HepG2 (cell line): Measurements from ENCODE around the gene HSDL2. TPM values are rescaled to one million over a fixed set of nuclear protein-coding genes. Genes with fewer than 3 reads are reported as not detected.
A peak's percentile ranks its signal among the peaks of the same experiment; 100 is the strongest.

Experiments
- BRD4 ChIP-seq: sonication (generic); formaldehyde crosslinking; IDR thresholded peaks from 2 replicates; pipeline ENCODE4 v1.4.0; 2020; ENCODE audit warnings: missing genetic modification reagents
- GATA4 ChIP-seq: sonication (generic); IDR thresholded peaks from 2 replicates; pipeline ENCODE4 v1.6.1; 2016; ENCODE audit warnings: antibody characterized with exemption, low read depth, borderline replicate concordance
- GRHL1 ChIP-seq: sonication (generic); formaldehyde crosslinking; conservative IDR thresholded peaks from 2 replicates; pipeline ENCODE4 v1.8.0; 2022; ENCODE audit warnings: missing genetic modification reagents
- HNF1A ChIP-seq, 2 experiments: sonication (generic) in 1 of 2; formaldehyde crosslinking in 1 of 2; IDR thresholded peaks; 2 replicates each; pipeline versions ENCODE4 v1.4.0 to v1.6.1; 2016 to 2020; ENCODE audit warnings: borderline replicate concordance in 1 of 2, low read depth in 1 of 2, mild to moderate bottlenecking in 1 of 2, missing genetic modification reagents in 1 of 2
- HOXD1 ChIP-seq: sonication (generic); formaldehyde crosslinking; IDR thresholded peaks from 2 replicates; pipeline ENCODE4 v1.5.0; 2020; ENCODE audit warnings: missing genetic modification reagents
- NR2C2 ChIP-seq: sonication (generic); formaldehyde crosslinking; IDR thresholded peaks from 2 replicates; pipeline ENCODE4 v1.4.0; 2020; ENCODE audit warnings: missing genetic modification reagents, mild to moderate bottlenecking, moderate library complexity, borderline replicate concordance
- PBX2 ChIP-seq: IDR thresholded peaks from 2 replicates; pipeline ENCODE4 v1.6.1; 2016; ENCODE audit warnings: control low read depth
- PCBP1 ChIP-seq: fragments of 200-400 bp; formaldehyde crosslinking; IDR thresholded peaks from 2 replicates; pipeline ENCODE4 v1.6.1; 2017; ENCODE audit warnings: mild to moderate bottlenecking, low read depth, low read length, borderline replicate concordance
- PHB2 ChIP-seq: fragments of 450-650 bp; IDR thresholded peaks from 2 replicates; pipeline ENCODE4 v1.6.1; 2018; ENCODE audit not compliant: partially characterized antibody
- RBAK ChIP-seq: sonication (generic); formaldehyde crosslinking; IDR thresholded peaks from 2 replicates; pipeline ENCODE4 v1.5.1; 2020; ENCODE audit warnings: mild to moderate bottlenecking, missing genetic modification reagents
- RNF2 ChIP-seq: fragments of 450-650 bp; conservative IDR thresholded peaks from 2 replicates; pipeline ENCODE4 v1.6.1; 2016; ENCODE audit warnings: low read depth
- SMARCC2 ChIP-seq: fragments of 450-650 bp; IDR thresholded peaks from 2 replicates; pipeline ENCODE4 v1.6.1; 2017; ENCODE audit warnings: antibody characterized with exemption, mild to moderate bottlenecking
- SPEN ChIP-seq: sonication (generic); formaldehyde crosslinking; IDR thresholded peaks from 2 replicates; pipeline ENCODE4 v1.5.1; 2020; ENCODE audit warnings: low read depth, mild to moderate bottlenecking, missing genetic modification reagents
- TBX2 ChIP-seq: sonication (generic); formaldehyde crosslinking; IDR thresholded peaks from 2 replicates; pipeline ENCODE4 v1.5.0; 2020; ENCODE audit warnings: missing genetic modification reagents, mild to moderate bottlenecking, borderline replicate concordance
- ZEB1 ChIP-seq: IDR thresholded peaks from 2 replicates; pipeline ENCODE4 v1.6.1; 2012; ENCODE audit warnings: mild to moderate bottlenecking, low read depth, inconsistent platforms; ENCODE audit not compliant: insufficient replicate concordance
- ZFP36L1 ChIP-seq: sonication (generic); formaldehyde crosslinking; IDR thresholded peaks from 2 replicates; pipeline ENCODE4 v1.8.0; 2022; ENCODE audit warnings: mild to moderate bottlenecking, missing genetic modification reagents, moderate library complexity
- ZNF12 ChIP-seq: sonication (generic); formaldehyde crosslinking; IDR thresholded peaks from 2 replicates; pipeline ENCODE4 v1.5.0; 2020; ENCODE audit warnings: missing genetic modification reagents
- ZNF30 ChIP-seq: sonication (generic); formaldehyde crosslinking; IDR thresholded peaks from 2 replicates; pipeline ENCODE4 v1.5.0; 2020; ENCODE audit warnings: mild to moderate bottlenecking, missing genetic modification reagents
- ZNF44 ChIP-seq: sonication (generic); formaldehyde crosslinking; IDR thresholded peaks from 2 replicates; pipeline ENCODE4 v1.5.1; 2020; ENCODE audit warnings: mild to moderate bottlenecking, missing genetic modification reagents
- ZNF543 ChIP-seq: sonication (generic); formaldehyde crosslinking; IDR thresholded peaks from 2 replicates; pipeline ENCODE4 v1.4.0; 2020; ENCODE audit warnings: mild to moderate bottlenecking, missing genetic modification reagents
- ZNF747 ChIP-seq: sonication (generic); formaldehyde crosslinking; IDR thresholded peaks from 2 replicates; pipeline ENCODE4 v1.8.1; 2023; ENCODE audit warnings: missing genetic modification reagents, mild to moderate bottlenecking, borderline replicate concordance
- polyA plus RNA-seq, 8 experiments: library from polyadenylated mRNA; depleted of rRNA in 3 of 8; stranded (reverse) in 7 of 8; unstranded in 1 of 8; fragments of >200 nt; fragmentation: Illumina TruSeq in 4 of 8; extraction: Trizol in 4 of 8; gene quantifications; 2 replicates each; pipeline versions ENCODE4 v1.2.1 to v1.2.3, GENCODE V29; 2011 to 2016; ENCODE audit warnings: low read depth in 4 of 8, missing spikeins in 1 of 8, mixed read lengths in 1 of 8; ENCODE audit not compliant: insufficient read depth in 1 of 8
- total RNA-seq, 5 experiments: library from RNA; depleted of rRNA; stranded (reverse); fragments of >200 nt; fragmentation: Illumina TruSeq; extraction: Trizol; gene quantifications; 2 replicates each; pipeline ENCODE4 v1.2.3, GENCODE V29; 2016; ENCODE audit warnings: low read depth in 1 of 5

The HSDL2 gene
- total and polyA plus RNA-seq, 2 of the 13 experiments (the other 11 are each of a cell fraction or from before 2014, with no cell fraction given) = 55.3 to 80.2 TPM

GRCh38 chr9:112486221-112487007 lies 106.5 kb downstream of the HSDL2 start, which contains the start of gene KIAA1958 (continued):
- TF ChIP-seq ZFP36L1 (CRISPR knock-in tag) = peak; percentile 70; the same call in 1 of the 2 replicates
- TF ChIP-seq ZNF44 (CRISPR knock-in tag) = no peak
- TF ChIP-seq ZEB1 = no peak
- TF ChIP-seq RNF2 = peak; percentile 93
- TF ChIP-seq ZNF747 (CRISPR knock-in tag) = peak; percentile 81; the same call in 1 of the 2 replicates
- TF ChIP-seq ZNF12 (CRISPR knock-in tag) = peak; percentile 66; the same call in 1 of the 2 replicates
- TF ChIP-seq ZNF30 (CRISPR knock-in tag) = peak; percentile 92
- TF ChIP-seq HOXD1 (CRISPR knock-in tag) = peak; percentile 90
- peak; percentile 92 for TF ChIP-seq SPEN (CRISPR knock-in tag)
- TF ChIP-seq PCBP1 = no peak
- TF ChIP-seq PHB2 = no peak
- peak; percentile 75 for TF ChIP-seq ZNF543 (CRISPR knock-in tag)
- no peak for TF ChIP-seq SMARCC2
- no peak for TF ChIP-seq GRHL1 (CRISPR knock-in tag)
- no peak for TF ChIP-seq PBX2 (CRISPR knock-in tag)
- TF ChIP-seq RBAK (CRISPR knock-in tag) = no peak
- TF ChIP-seq BRD4 (CRISPR knock-in tag) = no peak
- peak; percentile 66; the same call in 1 of the 2 replicates for TF ChIP-seq GATA4
- TF ChIP-seq TBX2 (CRISPR knock-in tag) = peak; percentile 88
- TF ChIP-seq NR2C2 = no peak
- TF ChIP-seq HNF1A (IDR thresholded peaks at IDR 0.05; ENCODE audit: low read depth) = no peak
- TF ChIP-seq HNF1A (CRISPR knock-in tag; IDR thresholded peaks at IDR 0.05; ENCODE audit: borderline replicate concordance) = peak; percentile 41; the same call in 1 of the 2 replicates
